Esophagus mucosa (tissue), 1 donor: ENCODE measurements around the gene COL8A2. TPM values are rescaled to one million over a fixed set of nuclear protein-coding genes. Genes with fewer than 3 reads are reported as not detected.
A peak's percentile ranks its signal among the peaks of the same experiment; 100 is the strongest.

Experiments used
- ATAC-seq: fragments of 200-7000 bp; cut with Tn5 transposase; one replicate; pipeline ENCODE4 v1.9.1; 2020
- total RNA-seq: library from RNA; stranded (reverse); gene quantifications from one replicate; pipeline ENCODE4 v1.2.4, GENCODE V29; 2023
- donor health status: DM: yes; HTN: yes; CAD: no.

COL8A2 gene
- total RNA-seq, 1 donor from 2014 or later, result 2.7 TPM

GRCh38 chr1:36135330-36135667, 10.3 kb upstream of the COL8A2 start:
- ATAC-seq, result no peak

- ATAC-seq, result peak; percentile 91
These were observed 9.7 kb upstream of the COL8A2 start for GRCh38 chr1:36134505-36135329.

GRCh38 chr1:36134031-36134430, 9.0 kb upstream of the COL8A2 start:
- ATAC-seq, result no peak

- peak; percentile 80 for ATAC-seq
These were observed 8.5 kb upstream of the COL8A2 start for GRCh38 chr1:36133484-36133883.

GRCh38 chr1:36132029-36132428, 7.0 kb upstream of the COL8A2 start:
- ATAC-seq, result no peak

GRCh38 chr1:36128905-36129206, 3.8 kb upstream of the COL8A2 start:
- no peak for ATAC-seq

- no peak for ATAC-seq
These were observed 3.3 kb upstream of the COL8A2 start for GRCh38 chr1:36128126-36128904.

- no peak for ATAC-seq
These were observed 1.9 kb upstream of the COL8A2 start for GRCh38 chr1:36126797-36127500.

- ATAC-seq, result no peak
These were observed 1.1 kb upstream of the COL8A2 start for GRCh38 chr1:36126005-36126716.

GRCh38 chr1:36124404-36125128, 456 bp downstream of the COL8A2 start:
- no peak for ATAC-seq

- ATAC-seq, result no peak
These were observed 1.7 kb downstream of the COL8A2 start for GRCh38 chr1:36123356-36123755.

GRCh38 chr1:36122062-36123030, 2.7 kb downstream of the COL8A2 start:
- ATAC-seq, result no peak

- no peak for ATAC-seq
These were observed 5.6 kb downstream of the COL8A2 start for GRCh38 chr1:36119456-36119855.

- ATAC-seq, result no peak
These were observed 6.4 kb downstream of the COL8A2 start for GRCh38 chr1:36118447-36119204.

- no peak for ATAC-seq
These were observed 8.1 kb downstream of the COL8A2 start for GRCh38 chr1:36116901-36117300.

GRCh38 chr1:36115931-36116330, 9.1 kb downstream of the COL8A2 start:
- no peak for ATAC-seq

GRCh38 chr1:36115200-36115669, 9.8 kb downstream of the COL8A2 start:
- no peak for ATAC-seq

- no peak for ATAC-seq
These were observed 10.7 kb downstream of the COL8A2 start for GRCh38 chr1:36114371-36114770.

GRCh38 chr1:36112823-36113222, 12.2 kb downstream of the COL8A2 start:
- no peak for ATAC-seq

- no peak for ATAC-seq
These were observed 13.9 kb downstream of the COL8A2 start for GRCh38 chr1:36111151-36111550.
